PC-3 (cell line): ENCODE measurements around the gene NMRK2.

Experiments
- EZH2 ChIP-seq: fragments of 300-600 bp; sonication (generic); IDR thresholded peaks from one replicate; pipeline ENCODE4 v1.6.1; 2017; ENCODE audit warnings: antibody characterized with exemption, mild to moderate bottlenecking, low read length; ENCODE audit not compliant: unreplicated experiment
- EZH2phosphoT487 ChIP-seq: fragments of 300-600 bp; sonication (generic); IDR thresholded peaks from 2 replicates; pipeline ENCODE4 v1.6.1; 2018; ENCODE audit warnings: mild to moderate bottlenecking, antibody characterized with exemption, low read length, borderline replicate concordance
- TF ChIP-seq, protein P1 (sequence below): fragments of 300-600 bp; sonication (generic); conservative IDR thresholded peaks from 2 replicates; pipeline ENCODE4 v1.5.1; 2017; ENCODE audit warnings: antibody characterized with exemption, low read depth, mild to moderate bottlenecking, low read length

DNA sequence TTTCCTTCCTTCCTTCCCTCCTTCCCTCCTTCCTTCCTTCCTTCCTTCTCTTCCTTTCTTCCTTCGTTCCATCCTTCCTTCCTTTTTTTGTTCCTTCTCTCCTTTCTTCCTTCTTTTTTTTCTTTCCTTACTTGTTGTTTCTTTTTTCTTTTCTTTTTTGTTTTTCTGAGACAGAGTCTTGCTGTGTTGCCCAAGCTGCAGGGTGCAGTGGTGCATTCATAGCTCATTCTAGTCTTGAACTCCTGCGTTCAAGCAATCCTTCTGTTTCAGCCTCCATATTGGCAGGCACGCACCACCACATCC, 57.9 kb downstream of the NMRK2 start:
- TF ChIP-seq, protein P1, sequence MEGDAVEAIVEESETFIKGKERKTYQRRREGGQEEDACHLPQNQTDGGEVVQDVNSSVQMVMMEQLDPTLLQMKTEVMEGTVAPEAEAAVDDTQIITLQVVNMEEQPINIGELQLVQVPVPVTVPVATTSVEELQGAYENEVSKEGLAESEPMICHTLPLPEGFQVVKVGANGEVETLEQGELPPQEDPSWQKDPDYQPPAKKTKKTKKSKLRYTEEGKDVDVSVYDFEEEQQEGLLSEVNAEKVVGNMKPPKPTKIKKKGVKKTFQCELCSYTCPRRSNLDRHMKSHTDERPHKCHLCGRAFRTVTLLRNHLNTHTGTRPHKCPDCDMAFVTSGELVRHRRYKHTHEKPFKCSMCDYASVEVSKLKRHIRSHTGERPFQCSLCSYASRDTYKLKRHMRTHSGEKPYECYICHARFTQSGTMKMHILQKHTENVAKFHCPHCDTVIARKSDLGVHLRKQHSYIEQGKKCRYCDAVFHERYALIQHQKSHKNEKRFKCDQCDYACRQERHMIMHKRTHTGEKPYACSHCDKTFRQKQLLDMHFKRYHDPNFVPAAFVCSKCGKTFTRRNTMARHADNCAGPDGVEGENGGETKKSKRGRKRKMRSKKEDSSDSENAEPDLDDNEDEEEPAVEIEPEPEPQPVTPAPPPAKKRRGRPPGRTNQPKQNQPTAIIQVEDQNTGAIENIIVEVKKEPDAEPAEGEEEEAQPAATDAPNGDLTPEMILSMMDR: no peak
- no peak for TF ChIP-seq EZH2
- TF ChIP-seq EZH2phosphoT487: no peak
